ENCODE results near the gene RRP36. TPM values are rescaled to one million over a fixed set of nuclear protein-coding genes. Genes with fewer than 3 reads are reported as not detected.

RRP36 gene
- total and polyA plus RNA-seq, 9 of the 15 experiments (the other 6 are each of a cell fraction or from before 2014, with no cell fraction given): 27.6 to 150 (median 114) TPM

DNA sequence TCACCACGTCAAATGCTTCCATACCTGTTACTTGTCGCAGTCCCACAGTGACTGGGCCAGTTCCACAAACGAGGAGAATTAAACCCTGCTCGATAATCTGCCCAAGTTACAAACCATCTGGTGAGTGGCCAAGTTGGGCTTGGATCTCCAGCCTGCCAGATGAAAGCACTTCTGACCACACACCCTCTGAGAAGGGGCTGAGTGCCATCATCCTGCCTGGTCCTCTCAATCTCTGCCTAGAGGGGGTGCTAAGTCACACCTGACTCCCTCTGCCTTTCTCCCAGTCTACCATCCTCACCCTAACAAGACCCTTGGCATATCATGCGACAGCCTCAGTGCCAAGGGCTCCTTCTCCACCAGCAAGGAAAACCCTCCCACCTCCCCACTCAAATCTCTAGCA lies 15.8 kb downstream of the RRP36 start:
- Histone ChIP-seq H3K9me3 (replicated peaks; ENCODE audit: control insufficient read depth, insufficient read depth, low read depth, low read length) (no peaks in the 10 kb centered on the region), H3K4me1 (replicated peaks in 1 of 2; ENCODE audit: control insufficient read depth in 2 of 2, insufficient read depth in 2 of 2, low read length in 2 of 2) (peaks cover 0 to 10% of the 10 kb centered on the region in 2 experiments; a peak in 3 of 5 replicates), H3K27ac (ENCODE audit: extremely low read depth, low read depth, low read length) (no peak overlapping the region), H3K36me3 (ENCODE audit: control insufficient read depth, insufficient read depth, low read length) (peaks cover 76% of the 10 kb centered on the region), H3K4me2 (ENCODE audit: insufficient read depth, low read length) (no peak overlapping the region), H4K20me1 (replicated peaks; ENCODE audit: control insufficient read depth, insufficient read depth, low read length) (no peaks in the 10 kb centered on the region; the same call in 1 of the 2 replicates), H3K9ac (ENCODE audit: insufficient read depth in 1 of 2, low read depth in 2 of 2, low read length in 2 of 2) (no peak overlapping the region), H3K79me2 (ENCODE audit: control insufficient read depth, insufficient read depth, low read length) (no peaks in the 10 kb centered on the region), H2AFZ (ENCODE audit: low read depth, low read length) (no peak overlapping the region), H3K4me3 (no peak overlapping the region), H3K27me3 (ENCODE audit: control insufficient read depth in 2 of 2, insufficient read depth in 2 of 2, low read length in 2 of 2) (no peaks in the 10 kb centered on the region), H3K9me1 (ENCODE audit: control insufficient read depth, insufficient read depth, low read length) (peaks cover 6% of the 10 kb centered on the region)
- TF ChIP-seq ZNF780A (CRISPR knock-in tag; IDR thresholded peaks at IDR 0.05): no peak
- no peak for TF ChIP-seq BRF1 (IDR thresholded peaks at IDR 0.05; ENCODE audit: borderline replicate concordance, extremely low read depth, insufficient read length)
- no peak for TF ChIP-seq FOXP1 (CRISPR knock-in tag; IDR thresholded peaks at IDR 0.05)
- TF ChIP-seq, protein P1, sequence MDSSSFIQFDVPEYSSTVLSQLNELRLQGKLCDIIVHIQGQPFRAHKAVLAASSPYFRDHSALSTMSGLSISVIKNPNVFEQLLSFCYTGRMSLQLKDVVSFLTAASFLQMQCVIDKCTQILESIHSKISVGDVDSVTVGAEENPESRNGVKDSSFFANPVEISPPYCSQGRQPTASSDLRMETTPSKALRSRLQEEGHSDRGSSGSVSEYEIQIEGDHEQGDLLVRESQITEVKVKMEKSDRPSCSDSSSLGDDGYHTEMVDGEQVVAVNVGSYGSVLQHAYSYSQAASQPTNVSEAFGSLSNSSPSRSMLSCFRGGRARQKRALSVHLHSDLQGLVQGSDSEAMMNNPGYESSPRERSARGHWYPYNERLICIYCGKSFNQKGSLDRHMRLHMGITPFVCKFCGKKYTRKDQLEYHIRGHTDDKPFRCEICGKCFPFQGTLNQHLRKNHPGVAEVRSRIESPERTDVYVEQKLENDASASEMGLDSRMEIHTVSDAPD (CRISPR knock-in tag; IDR thresholded peaks at IDR 0.05): no peak
- no peak for TF ChIP-seq PHF21A (IDR thresholded peaks at IDR 0.05; ENCODE audit: borderline replicate concordance, low read depth)
- no peak for TF ChIP-seq POLR2B (IDR thresholded peaks at IDR 0.05; ENCODE audit: low read depth, partially characterized antibody)
- in situ Hi-C loops (cut with MboI) (no loop called here), intact Hi-C loops (cut with micrococcal nuclease) (no loop called here)
- BruUV-seq (replicated peaks): no TSS peak
- no peak for FAIRE-seq
- POLR2A ChIA-PET: interaction anchor here (0.6 to 5.7 kb wide), 6 partner anchors 10 to 145 kb away, joined by 3 to 22 read pairs (median 4); partner anchors contain the start of genes CUL7, CUL9 and RRP36
- CTCF ChIA-PET (ENCODE audit: low intra/inter-chr PET ratio): interaction anchor here (0.5 kb wide), 1 partner anchor 13 kb away, joined by 4 read pairs; no protein-coding TSS in a partner anchor
- 73% methylated on average over 5 of the region's 5 CpGs for WGBS (ENCODE audit: insufficient coverage, low coverage, missing lambda C conversion rate)
- ATAC-seq: no peak
- DNase-seq (ENCODE audit: extremely low read depth in 1 of 4, low spot score in 3 of 4): no peak

Measured in K562 (cell line).